Panc1 (cell line): ENCODE results near the gene FMN2. TPM values are rescaled to one million over a fixed set of nuclear protein-coding genes. Genes with fewer than 3 reads are reported as not detected.

ENCODE experiments used
- ATAC-seq: fragments of 200-7000 bp; cut with Tn5 transposase; 2 replicates; pipeline ENCODE4 v1.9.1; 2020; ENCODE audit warnings: mild to moderate bottlenecking, moderate library complexity
- BruUV-seq: library from RNA; stranded (reverse); fragments of 400-500 nt; replicated peaks from 2 replicates; lab custom pipeline; 2021; lab: Mats Ljungman, UMichigan
- CTCF ChIA-PET: fragments of 300-600 bp; sonication (Branson Sonifier 250); formaldehyde crosslinking; loops from one replicate; lab custom pipeline; 2022; ENCODE audit warnings: antibody characterized with exemption; lab: Charles Lee
- POLR2A ChIA-PET: fragments of 300-600 bp; sonication (Branson Sonifier 250); formaldehyde crosslinking; loops from one replicate; lab custom pipeline; 2022; ENCODE audit warnings: antibody characterized with exemption; lab: Charles Lee
- DNase-seq: peaks from one replicate; pipeline ENCODE4 v3.0.0-alpha.2; 2010; ENCODE audit warnings: low read depth, low spot score
- H3K27ac ChIP-seq: 2 replicates; pipeline ENCODE4 v1.5.1; 2011; ENCODE audit warnings: mild to moderate bottlenecking, low read length, inconsistent platforms
- H3K27me3 ChIP-seq: fragments of 200-500 bp; sonication (Bioruptor generic); 2 replicates; pipeline ENCODE4 v1.6.0; 2014; ENCODE audit warnings: low read length, inconsistent platforms; ENCODE audit not compliant: control insufficient read depth, insufficient read depth
- H3K36me3 ChIP-seq: fragments of 200-500 bp; sonication (Bioruptor generic); 2 replicates; pipeline ENCODE4 v1.5.1; 2014; ENCODE audit warnings: inconsistent platforms, mild to moderate bottlenecking, low read length, moderate library complexity; ENCODE audit not compliant: control insufficient read depth, insufficient read depth
- H3K4me1 ChIP-seq: 2 replicates; pipeline ENCODE4 v1.5.1; 2011; ENCODE audit warnings: inconsistent platforms, mild to moderate bottlenecking, low read length, moderate library complexity; ENCODE audit not compliant: control insufficient read depth, insufficient read depth
- H3K4me3 ChIP-seq, 2 experiments: 2 replicates each; pipeline ENCODE4 v1.5.1; 2011 to 2012; ENCODE audit warnings: low read depth in 2 of 2, low read length in 2 of 2, mild to moderate bottlenecking in 2 of 2, inconsistent platforms in 1 of 2, moderate library complexity in 1 of 2
- H3K9me3 ChIP-seq: fragments of 200-500 bp; sonication (Bioruptor generic); 2 replicates; pipeline ENCODE4 v1.5.1; 2014; ENCODE audit warnings: low read depth, mild to moderate bottlenecking, inconsistent platforms, low read length, moderate library complexity; ENCODE audit not compliant: control insufficient read depth, insufficient read depth
- POLR2AphosphoS5 ChIP-seq: IDR thresholded peaks from 2 replicates; pipeline ENCODE4 v1.6.1; 2012; ENCODE audit warnings: mild to moderate bottlenecking, low read depth, low read length, moderate library complexity
- SIN3A ChIP-seq: IDR thresholded peaks from 2 replicates; pipeline ENCODE4 v1.6.1; 2012; ENCODE audit warnings: low read depth, mild to moderate bottlenecking, low read length, moderate library complexity, borderline replicate concordance; ENCODE audit not compliant: insufficient read depth
- TCF7L2 ChIP-seq: IDR thresholded peaks from 2 replicates; pipeline ENCODE4 v1.6.1; 2011; ENCODE audit warnings: mild to moderate bottlenecking, low read depth, low read length, inconsistent platforms
- in situ Hi-C: cut with HindIII; loops from 2 replicates; pipeline ENCODE4 v1.10.0; 2016; ENCODE audit warnings: low sequenced_read_pairs, low pct_unique_long_range_greater_than_20kb
- intact Hi-C: fragments of 100-400 bp; cut with micrococcal nuclease; formaldehyde crosslinking; loops from one replicate; pipeline ENCODE4 v1.10.0; 2022; ENCODE audit not compliant: unreplicated experiment
- total RNA-seq: library from RNA; stranded (reverse); gene quantifications from one replicate; pipeline ENCODE4 v1.2.1, GENCODE V29; 2021; ENCODE audit not compliant: unreplicated experiment
- TF ChIP-seq, protein P1 (sequence below): fragments of 450-650 bp; IDR thresholded peaks from 2 replicates; pipeline ENCODE4 v1.5.1; 2017; ENCODE audit warnings: mild to moderate bottlenecking
- TF ChIP-seq, protein P2 (sequence below), 2 experiments: IDR thresholded peaks; 2 replicates each; pipeline ENCODE4 v1.6.1; 2011 to 2012; ENCODE audit warnings: low read depth in 2 of 2, control low read depth in 1 of 2, low read length in 1 of 2, mild to moderate bottlenecking in 1 of 2, moderate library complexity in 1 of 2; ENCODE audit not compliant: insufficient read depth in 1 of 2

Gene FMN2
- total RNA-seq, 1 experiment from 2014 or later: 1.9 TPM

DNA sequence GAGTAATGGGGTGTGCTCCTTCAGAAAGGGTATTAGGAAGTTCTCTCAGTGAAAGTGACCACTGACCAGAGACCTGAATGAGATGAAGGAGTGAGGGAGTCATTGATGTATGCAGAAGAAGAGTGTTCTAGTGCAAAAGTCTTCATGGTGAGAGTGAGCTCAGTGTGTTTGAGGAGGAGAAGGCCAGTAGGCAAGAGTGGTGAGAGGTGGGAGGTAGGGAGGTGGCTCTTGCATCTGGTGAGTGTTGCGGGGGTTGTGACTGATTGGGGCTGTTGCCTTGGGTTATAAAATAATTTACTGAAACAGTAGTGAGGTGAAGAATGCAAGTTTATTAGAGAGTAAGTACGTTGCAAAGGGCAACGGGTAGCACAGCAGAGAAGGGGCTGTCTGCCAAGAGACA, 26.2 kb downstream of the FMN2 start:
- no peaks in the 10 kb centered on the region for H3K27me3 ChIP-seq
- ChIA-PET POLR2A (interaction anchor here (0.6 kb wide), 1 partner anchor 36 kb away, joined by 3 read pairs; no protein-coding TSS in a partner anchor), CTCF (no interaction called here)
- no TSS peak for BruUV-seq
- no peaks in the 10 kb centered on the region for H3K36me3 ChIP-seq
- H3K9me3 ChIP-seq: no peaks in the 10 kb centered on the region
- in situ Hi-C loops: no loop called here
- ATAC-seq (no peak), DNase-seq (no peak)
- TF ChIP-seq POLR2AphosphoS5 (no peak), TCF7L2 (no peak), SIN3A (no peak)
- TF ChIP-seq, protein P1, sequence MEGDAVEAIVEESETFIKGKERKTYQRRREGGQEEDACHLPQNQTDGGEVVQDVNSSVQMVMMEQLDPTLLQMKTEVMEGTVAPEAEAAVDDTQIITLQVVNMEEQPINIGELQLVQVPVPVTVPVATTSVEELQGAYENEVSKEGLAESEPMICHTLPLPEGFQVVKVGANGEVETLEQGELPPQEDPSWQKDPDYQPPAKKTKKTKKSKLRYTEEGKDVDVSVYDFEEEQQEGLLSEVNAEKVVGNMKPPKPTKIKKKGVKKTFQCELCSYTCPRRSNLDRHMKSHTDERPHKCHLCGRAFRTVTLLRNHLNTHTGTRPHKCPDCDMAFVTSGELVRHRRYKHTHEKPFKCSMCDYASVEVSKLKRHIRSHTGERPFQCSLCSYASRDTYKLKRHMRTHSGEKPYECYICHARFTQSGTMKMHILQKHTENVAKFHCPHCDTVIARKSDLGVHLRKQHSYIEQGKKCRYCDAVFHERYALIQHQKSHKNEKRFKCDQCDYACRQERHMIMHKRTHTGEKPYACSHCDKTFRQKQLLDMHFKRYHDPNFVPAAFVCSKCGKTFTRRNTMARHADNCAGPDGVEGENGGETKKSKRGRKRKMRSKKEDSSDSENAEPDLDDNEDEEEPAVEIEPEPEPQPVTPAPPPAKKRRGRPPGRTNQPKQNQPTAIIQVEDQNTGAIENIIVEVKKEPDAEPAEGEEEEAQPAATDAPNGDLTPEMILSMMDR: no peak
- TF ChIP-seq, protein P2, sequence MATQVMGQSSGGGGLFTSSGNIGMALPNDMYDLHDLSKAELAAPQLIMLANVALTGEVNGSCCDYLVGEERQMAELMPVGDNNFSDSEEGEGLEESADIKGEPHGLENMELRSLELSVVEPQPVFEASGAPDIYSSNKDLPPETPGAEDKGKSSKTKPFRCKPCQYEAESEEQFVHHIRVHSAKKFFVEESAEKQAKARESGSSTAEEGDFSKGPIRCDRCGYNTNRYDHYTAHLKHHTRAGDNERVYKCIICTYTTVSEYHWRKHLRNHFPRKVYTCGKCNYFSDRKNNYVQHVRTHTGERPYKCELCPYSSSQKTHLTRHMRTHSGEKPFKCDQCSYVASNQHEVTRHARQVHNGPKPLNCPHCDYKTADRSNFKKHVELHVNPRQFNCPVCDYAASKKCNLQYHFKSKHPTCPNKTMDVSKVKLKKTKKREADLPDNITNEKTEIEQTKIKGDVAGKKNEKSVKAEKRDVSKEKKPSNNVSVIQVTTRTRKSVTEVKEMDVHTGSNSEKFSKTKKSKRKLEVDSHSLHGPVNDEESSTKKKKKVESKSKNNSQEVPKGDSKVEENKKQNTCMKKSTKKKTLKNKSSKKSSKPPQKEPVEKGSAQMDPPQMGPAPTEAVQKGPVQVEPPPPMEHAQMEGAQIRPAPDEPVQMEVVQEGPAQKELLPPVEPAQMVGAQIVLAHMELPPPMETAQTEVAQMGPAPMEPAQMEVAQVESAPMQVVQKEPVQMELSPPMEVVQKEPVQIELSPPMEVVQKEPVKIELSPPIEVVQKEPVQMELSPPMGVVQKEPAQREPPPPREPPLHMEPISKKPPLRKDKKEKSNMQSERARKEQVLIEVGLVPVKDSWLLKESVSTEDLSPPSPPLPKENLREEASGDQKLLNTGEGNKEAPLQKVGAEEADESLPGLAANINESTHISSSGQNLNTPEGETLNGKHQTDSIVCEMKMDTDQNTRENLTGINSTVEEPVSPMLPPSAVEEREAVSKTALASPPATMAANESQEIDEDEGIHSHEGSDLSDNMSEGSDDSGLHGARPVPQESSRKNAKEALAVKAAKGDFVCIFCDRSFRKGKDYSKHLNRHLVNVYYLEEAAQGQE (IDR thresholded peaks at IDR 0.05; ENCODE audit: insufficient read depth in 1 of 2, low read depth in 2 of 2, low read length in 1 of 2): no peak
- no peak overlapping the region for H3K4me3 ChIP-seq
- no peak overlapping the region for H3K27ac ChIP-seq
- H3K4me1 ChIP-seq: no peaks in the 10 kb centered on the region
- intact Hi-C loops: no loop called here

DNA sequence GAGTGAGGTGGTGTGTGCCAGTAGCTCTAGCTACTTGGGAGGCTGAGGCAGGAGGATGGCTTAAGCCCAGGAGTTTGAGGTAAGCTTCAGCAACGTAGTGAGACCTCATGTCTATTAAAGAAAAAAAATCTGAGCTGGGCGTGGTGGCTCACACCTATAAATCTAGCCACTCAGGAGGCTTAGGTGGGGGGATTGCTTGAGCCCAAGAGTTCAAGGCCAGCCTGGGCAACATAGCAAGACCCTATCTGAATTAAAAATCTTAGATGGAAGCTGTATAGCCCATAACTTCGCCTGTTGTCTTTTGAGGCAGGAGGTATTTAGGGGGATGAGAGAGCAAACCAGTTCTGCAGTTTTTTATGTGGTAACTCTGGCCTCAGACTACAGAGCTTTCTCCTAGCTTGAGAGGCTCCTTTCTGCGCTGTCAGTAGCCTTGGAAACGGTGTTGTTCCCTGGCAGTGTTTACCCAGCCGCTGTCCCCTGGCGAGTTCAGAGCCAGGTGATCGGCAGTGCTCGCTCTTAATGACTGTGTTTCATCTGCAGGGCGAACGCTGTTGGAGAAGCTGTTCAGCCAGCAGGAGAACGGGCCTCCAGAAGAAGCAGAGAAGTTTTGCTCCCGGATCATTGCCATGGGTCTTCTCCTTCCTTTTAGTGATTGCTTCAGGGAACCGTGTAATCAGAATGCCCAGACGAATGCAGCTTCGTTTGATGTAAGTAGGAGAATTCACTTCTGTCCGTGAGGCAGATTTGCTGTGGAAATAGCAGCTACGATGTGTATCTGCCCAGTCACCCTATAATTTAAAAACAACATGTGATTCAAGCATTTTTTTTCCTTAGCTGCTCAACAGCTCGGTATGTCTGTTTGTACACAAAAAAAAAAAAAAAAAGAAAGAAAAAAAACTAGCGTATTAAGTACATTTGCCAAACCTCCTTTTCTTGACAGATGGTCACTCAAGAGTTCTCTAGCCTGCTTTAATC, 31.2 kb downstream of the FMN2 start:
- no peak for DNase-seq
- no peak overlapping the region; a peak in 1 of 4 replicates for H3K4me3 ChIP-seq
- no TSS peak for BruUV-seq
- H3K9me3 ChIP-seq: no peaks in the 10 kb centered on the region
- in situ Hi-C loops: no loop called here
- ATAC-seq: peak; percentile 53
- TF ChIP-seq POLR2AphosphoS5: no peak
- TF ChIP-seq, protein P2 (IDR thresholded peaks at IDR 0.05; ENCODE audit: insufficient read depth in 1 of 2, low read depth in 2 of 2, low read length in 1 of 2): no peak
- no peak for TF ChIP-seq SIN3A
- no peak for TF ChIP-seq TCF7L2
- TF ChIP-seq, protein P1: no peak
- H3K27ac ChIP-seq: no peak overlapping the region
- no peaks in the 10 kb centered on the region for H3K4me1 ChIP-seq
- CTCF ChIA-PET: no interaction called here
- intact Hi-C loops: no loop called here
- POLR2A ChIA-PET: interaction anchor here (1.1 kb wide), 1 partner anchor 18 kb away, joined by 3 read pairs; no protein-coding TSS in a partner anchor
- H3K36me3 ChIP-seq: no peaks in the 10 kb centered on the region
- H3K27me3 ChIP-seq: no peaks in the 10 kb centered on the region
